Stimulated activated CD8-positive, alpha-beta memory T cell treated with anti-CD3 and anti-CD28 coated beads, Interleukin-4, amount 100 ng/mL, for 4 hours (primary cell): ENCODE measurements around the gene EFEMP1.

Experiments used
- DNase-seq, 2 donors: peaks; one replicate each; pipeline ENCODE4 v3.0.0-alpha.2; 2020; ENCODE audit warnings: low read depth in 2 of 2, low spot score in 1 of 2

Gene EFEMP1

DNA sequence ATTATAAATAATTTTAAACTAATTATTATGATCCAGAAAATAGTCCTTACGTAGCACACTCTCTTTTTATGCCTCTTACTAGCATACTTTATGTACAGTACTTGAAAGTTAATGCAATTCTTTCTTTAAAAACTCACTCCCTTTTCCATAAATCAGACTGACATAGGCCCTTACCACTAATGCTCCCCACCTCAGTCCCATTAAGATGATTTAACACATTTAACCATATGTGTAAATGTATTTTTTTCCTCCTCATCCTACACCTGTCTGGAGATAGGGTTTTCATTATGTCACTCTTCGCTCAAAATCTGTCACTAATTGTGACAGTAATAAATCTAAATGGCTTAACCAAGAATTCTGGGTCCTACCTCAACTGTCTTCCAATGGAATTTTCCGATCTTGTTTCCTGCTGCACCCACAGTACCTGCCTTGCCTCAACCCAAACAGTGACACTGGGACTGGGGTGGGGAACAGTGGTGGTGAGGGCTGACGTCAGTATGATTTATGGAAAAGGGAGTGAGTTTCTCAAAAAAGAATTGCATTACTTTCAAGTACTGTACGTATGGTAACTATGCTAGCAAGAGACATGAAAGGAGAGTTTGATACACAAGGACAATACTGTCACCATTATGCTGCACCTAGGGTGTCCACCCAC is 25.1 kb downstream of the EFEMP1 start:
- no peak for DNase-seq

- no peak for DNase-seq
These were observed 26.9 kb downstream of the EFEMP1 start for GRCh38 chr2:55896633-55897032.

GRCh38 chr2:55894720-55895119 is 28.9 kb downstream of the EFEMP1 start:
- no peak for DNase-seq

- DNase-seq = no peak
These were observed 31.9 kb downstream of the EFEMP1 start for GRCh38 chr2:55891671-55892094.

GRCh38 chr2:55888936-55889335 is 34.6 kb downstream of the EFEMP1 start:
- DNase-seq = no peak

GRCh38 chr2:55887901-55888624 is 35.5 kb downstream of the EFEMP1 start:
- DNase-seq = no peak

DNA sequence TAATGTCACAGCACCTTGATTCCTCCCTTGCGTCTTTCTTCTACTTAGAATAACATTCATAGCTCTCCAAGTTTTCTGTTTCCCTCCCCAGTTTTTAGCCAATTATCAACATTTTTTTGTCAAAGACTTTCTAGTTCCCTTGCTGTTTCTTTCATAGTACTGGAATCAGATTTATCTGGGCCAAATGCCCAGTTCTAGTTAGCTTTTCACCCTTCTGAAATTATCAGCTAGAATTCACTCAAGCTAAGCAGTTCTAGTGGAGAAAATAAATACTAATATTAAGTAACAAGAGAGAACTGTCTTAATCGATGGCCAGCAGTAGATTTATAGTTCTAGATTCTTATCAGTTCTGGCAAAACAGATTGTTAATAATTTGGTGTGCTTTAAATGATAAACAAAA is 36.2 kb downstream of the EFEMP1 start:
- no peak for DNase-seq

- DNase-seq = no peak
These were observed 37.7 kb downstream of the EFEMP1 start for GRCh38 chr2:55885944-55886281.

DNA sequence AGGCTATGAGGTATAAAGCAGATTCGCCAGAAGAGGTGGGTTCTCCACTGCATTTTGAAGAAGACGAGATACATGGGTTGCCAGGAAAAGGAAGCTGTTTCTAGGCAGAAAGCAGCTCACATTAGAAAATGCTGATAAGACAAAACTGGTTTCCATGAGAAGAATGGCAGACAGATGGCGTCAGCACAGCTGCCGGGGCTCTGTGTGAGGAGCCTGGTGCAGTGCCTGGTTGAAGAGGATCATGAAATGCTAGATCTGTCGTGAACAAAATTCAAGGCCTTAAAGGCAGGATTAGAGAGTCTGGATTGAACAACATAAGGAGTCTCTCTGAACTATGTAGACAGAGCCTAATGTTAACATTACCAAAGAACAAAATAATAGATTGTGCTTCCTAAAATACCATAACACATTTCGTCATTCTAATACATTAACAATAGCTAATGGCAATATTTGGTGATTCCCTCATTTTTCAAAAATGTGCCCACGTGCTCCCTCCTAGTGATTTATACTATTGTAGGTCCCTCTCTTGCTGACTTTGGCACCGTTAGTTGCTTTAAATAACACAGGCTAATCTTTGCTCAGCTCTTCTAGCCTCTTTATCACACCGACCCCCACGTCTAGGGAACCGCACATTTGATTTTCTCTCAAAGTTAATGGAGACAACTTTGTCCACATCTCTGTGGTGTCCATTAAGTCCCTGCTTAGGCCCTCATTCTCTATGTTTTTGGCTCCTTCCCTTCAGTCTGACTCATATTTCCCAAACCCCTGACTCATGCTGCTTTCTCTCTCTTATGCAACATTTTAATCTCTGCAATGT is 38.2 kb downstream of the EFEMP1 start:
- DNase-seq = no peak

- no peak for DNase-seq
These were observed 39.8 kb downstream of the EFEMP1 start for GRCh38 chr2:55883829-55884228.

DNA sequence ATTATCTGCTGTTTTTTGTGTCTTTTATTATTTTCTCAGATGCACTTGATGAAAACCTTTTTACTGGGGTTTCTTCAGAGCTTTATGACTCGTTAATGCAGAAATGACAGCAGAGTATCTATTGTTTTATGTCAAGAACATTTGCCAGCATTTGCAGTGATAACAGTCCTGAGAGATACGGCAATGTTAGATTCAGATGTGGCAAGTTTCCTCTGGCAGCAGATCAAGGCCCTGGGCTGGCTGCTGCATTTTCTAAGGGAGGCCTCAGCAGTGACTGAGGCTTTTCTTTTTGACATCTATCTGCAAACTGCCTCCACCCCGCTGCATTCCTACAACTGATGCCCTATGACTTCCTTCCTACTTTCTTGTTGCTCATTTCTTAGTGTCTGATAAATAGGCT is 40.2 kb downstream of the EFEMP1 start:
- DNase-seq = no peak

DNA sequence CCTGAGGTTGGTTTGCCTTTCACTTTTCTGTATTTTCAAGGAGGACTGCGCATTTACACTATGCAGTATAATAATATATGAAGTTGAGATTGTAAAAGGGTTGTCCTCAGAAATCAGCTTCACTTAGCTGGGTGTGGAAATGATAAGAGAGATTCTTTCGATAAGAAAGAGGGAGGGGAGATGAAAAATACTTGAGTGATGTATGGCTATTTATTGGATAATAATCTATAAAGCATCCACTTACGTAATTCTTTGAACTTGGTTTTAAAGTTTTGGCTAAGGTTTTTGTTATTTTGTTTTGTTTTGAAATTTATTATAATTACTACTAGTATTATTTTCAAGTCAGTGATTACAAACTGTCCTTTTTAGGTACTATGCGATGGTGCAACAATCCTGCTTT is 40.6 kb downstream of the EFEMP1 start:
- no peak for DNase-seq

- DNase-seq = no peak
These were observed 43.0 kb downstream of the EFEMP1 start for GRCh38 chr2:55880416-55881143.

- DNase-seq = no peak
These were observed 43.6 kb downstream of the EFEMP1 start for GRCh38 chr2:55879976-55880375.

GRCh38 chr2:55877087-55877436 is 46.5 kb downstream of the EFEMP1 start:
- DNase-seq = no peak

GRCh38 chr2:55876429-55877086 is 47.0 kb downstream of the EFEMP1 start:
- DNase-seq = no peak

DNA sequence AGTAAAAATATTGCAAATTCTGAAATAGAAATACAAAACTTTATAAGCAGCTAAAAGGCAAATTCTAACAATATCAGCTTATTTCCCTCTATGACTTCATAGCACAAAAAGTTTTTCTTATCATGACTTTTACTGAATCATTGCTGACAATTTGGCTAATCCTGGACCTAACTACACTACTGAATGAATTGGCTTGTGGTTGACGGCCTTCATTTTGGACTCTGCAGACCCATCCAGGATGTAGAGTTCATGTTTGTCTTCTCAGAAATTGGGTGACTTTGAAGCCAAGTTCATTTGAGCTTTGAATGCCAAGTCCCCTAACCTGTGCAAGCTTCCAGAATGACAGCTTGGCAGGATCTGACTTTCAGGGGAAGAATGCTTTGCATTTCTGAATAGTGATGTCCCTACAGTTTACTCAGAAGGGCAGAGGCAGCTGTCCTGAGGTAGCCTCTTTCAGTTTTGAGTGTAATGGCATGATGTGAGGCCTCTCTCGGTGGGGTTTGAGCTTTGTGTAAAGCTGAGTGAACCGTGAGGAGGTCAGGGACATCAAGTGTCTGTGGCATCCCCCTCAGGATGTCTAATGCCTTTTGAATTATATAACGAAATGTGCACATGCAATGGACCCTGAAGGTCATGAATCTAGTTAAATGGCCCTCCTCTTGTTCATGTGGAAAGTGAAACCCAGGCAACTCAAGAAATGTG is 48.0 kb downstream of the EFEMP1 start:
- DNase-seq = no peak

GRCh38 chr2:55874338-55874737 is 49.2 kb downstream of the EFEMP1 start:
- no peak for DNase-seq

DNA sequence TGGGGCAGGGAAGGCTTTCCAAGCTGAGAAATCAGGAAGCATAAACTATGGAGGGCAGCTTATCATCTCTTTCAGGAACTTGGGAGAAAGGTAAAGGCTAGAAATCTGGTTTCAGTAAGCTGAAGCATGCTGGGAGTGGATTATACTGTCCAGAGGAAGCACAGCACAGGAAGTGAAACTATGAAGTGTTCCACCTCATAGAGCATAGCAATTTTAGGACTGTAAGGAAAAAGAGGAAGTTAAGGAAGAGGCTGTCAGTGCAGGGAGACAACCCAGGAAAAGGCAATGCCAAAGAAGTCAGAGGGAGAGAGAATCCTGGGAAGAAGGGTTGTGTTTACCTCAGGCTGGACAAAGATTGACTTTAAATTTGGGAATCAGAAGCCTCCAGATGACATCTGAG is 51.9 kb downstream of the EFEMP1 start:
- DNase-seq = no peak

DNA sequence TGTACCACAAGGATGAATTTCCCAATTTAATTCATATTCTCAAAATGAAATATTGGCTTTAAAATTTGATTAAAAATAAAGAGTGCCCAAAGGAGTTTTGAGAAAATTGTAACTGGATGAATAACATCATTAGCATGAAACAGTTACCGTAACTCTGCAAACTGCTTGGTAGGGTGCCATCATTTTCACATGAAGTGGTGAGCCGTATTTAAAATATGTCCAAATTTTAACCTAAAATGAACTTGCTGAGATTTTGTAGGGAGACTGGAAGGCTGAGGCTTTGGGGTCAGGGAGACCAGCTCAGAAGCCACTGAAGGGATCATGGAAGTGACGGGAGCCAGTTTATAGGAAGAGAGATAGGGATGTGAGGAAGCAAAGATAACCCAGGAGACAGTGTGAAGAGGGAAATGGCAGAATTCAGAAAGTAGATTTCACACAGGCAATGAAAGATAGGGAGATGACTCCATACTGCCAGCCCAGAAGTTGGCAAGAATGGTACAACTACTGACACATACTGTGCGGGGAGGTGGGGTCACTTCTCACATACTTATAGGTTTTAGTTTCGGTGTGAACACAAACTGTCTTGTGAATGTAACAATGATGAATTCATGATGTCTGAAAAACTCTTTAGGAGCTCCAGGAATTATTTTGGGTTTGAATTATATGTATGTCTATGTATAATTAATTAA is 53.8 kb downstream of the EFEMP1 start:
- no peak for DNase-seq
